ENCODE data around the gene DOCK11.
"Not testable (repeated sequence)": the region's sequence is repeated elsewhere in the genome, so short reads cannot be mapped to it uniquely, and the experiment has no call there.

Gene DOCK11

GRCh38 chrX:118715917-118716316 lies 220.3 kb downstream of the DOCK11 start:
- not testable (repeated sequence) for DNase-seq

- not testable (repeated sequence) for DNase-seq
These were observed 221.2 kb downstream of the DOCK11 start for GRCh38 chrX:118716833-118717232.

- no peak for DNase-seq
These were observed 222.2 kb downstream of the DOCK11 start for GRCh38 chrX:118717678-118718391.

GRCh38 chrX:118718737-118719136 lies 223.1 kb downstream of the DOCK11 start:
- DNase-seq: no peak

- DNase-seq: no peak
These were observed 224.6 kb downstream of the DOCK11 start for GRCh38 chrX:118720058-118720707.

- DNase-seq: no peak
These were observed 227.8 kb downstream of the DOCK11 start for GRCh38 chrX:118723376-118723775.

GRCh38 chrX:118724365-118724764 lies 228.8 kb downstream of the DOCK11 start:
- DNase-seq: no peak

GRCh38 chrX:118724775-118725174 lies 229.2 kb downstream of the DOCK11 start:
- no peak for DNase-seq

GRCh38 chrX:118726396-118726795 lies 230.8 kb downstream of the DOCK11 start:
- no peak for DNase-seq

GRCh38 chrX:118726887-118727685 lies 231.5 kb downstream of the DOCK11 start, which contains the start of gene IL13RA1:
TSS of gene IL13RA1 (plus strand) at chrX:118727606. CDS start at chrX:118727639, 33 bp downstream.
- peak; percentile 17 for DNase-seq

- no peak for DNase-seq
These were observed 232.2 kb downstream of the DOCK11 start for GRCh38 chrX:118727686-118728339.

- DNase-seq: no peak
These were observed 233.5 kb downstream of the DOCK11 start for GRCh38 chrX:118729042-118729652.

- DNase-seq: no peak
These were observed 235.1 kb downstream of the DOCK11 start for GRCh38 chrX:118730500-118731247.

GRCh38 chrX:118732551-118732950 lies 236.9 kb downstream of the DOCK11 start:
- DNase-seq: not testable (repeated sequence)

GRCh38 chrX:118734909-118735308 lies 239.3 kb downstream of the DOCK11 start:
- DNase-seq: no peak
